HCT116 (cell line): ENCODE results near the gene ADORA3. TPM values are rescaled to one million over a fixed set of nuclear protein-coding genes. Genes with fewer than 3 reads are reported as not detected.
A peak's percentile ranks its signal among the peaks of the same experiment; 100 is the strongest.

Source experiments
- ATAC-seq: fragments of 200-7000 bp; cut with Tn5 transposase; 2 replicates; pipeline ENCODE4 v1.9.1; 2020; ENCODE audit warnings: mild to moderate bottlenecking, moderate library complexity
- BruUV-seq: library from RNA; stranded (reverse); fragments of 400-500 nt; replicated peaks from 2 replicates; lab custom pipeline; 2021; lab: Mats Ljungman, UMichigan
- CTCF ChIA-PET: fragments of 300-600 bp; sonication (Branson Sonifier 250); formaldehyde crosslinking; loops from one replicate; lab custom pipeline; 2021; ENCODE audit warnings: antibody characterized with exemption; lab: Charles Lee
- POLR2A ChIA-PET: fragments of 300-600, 350-600 bp; sonication (Branson Sonifier 250); formaldehyde crosslinking; loops from one replicate; lab custom pipeline; 2021; ENCODE audit warnings: antibody characterized with exemption; lab: Charles Lee
- RAD21 ChIA-PET, 2 experiments: fragments of 300-600 bp; sonication (Branson Sonifier 250); formaldehyde crosslinking; loops; one replicate each; lab custom pipeline; 2023; ENCODE audit warnings: low total read pairs in 2 of 2; ENCODE audit not compliant: uncharacterized antibody in 2 of 2, unreplicated experiment in 2 of 2, low non-redundant PET in 1 of 2; lab: Charles Lee
- DNase-seq: peaks from one replicate; pipeline ENCODE4 v3.0.0-alpha.2; 2010; ENCODE audit warnings: low read depth, low spot score
- H2AFZ ChIP-seq: fragments of 200-600 bp; shearing (Covaris generic), sonication (generic); 2 replicates; pipeline ENCODE4 v1.6.1; 2017; ENCODE audit warnings: low read depth, mixed run types, mixed read lengths, antibody characterized with exemption, low read length; ENCODE audit not compliant: poor library complexity, severe bottlenecking
- H3K27ac ChIP-seq: 2 replicates; pipeline ENCODE4 v1.5.1; 2012; ENCODE audit warnings: low read depth, low read length
- H3K27me3 ChIP-seq: fragments of 200-600 bp; sonication (generic); 2 replicates; pipeline ENCODE4 v1.6.1; 2016; ENCODE audit warnings: mixed run types, low read length, mixed read lengths; ENCODE audit not compliant: insufficient read depth
- H3K36me3 ChIP-seq, 2 experiments: fragments of 200-500 bp in 1 of 2; fragments of 200-600 bp in 1 of 2; sonication (Bioruptor generic) in 1 of 2; sonication (generic) in 1 of 2; 2 replicates each; pipeline versions ENCODE4 v1.5.1 to v1.6.1; 2014 to 2016; ENCODE audit warnings: low read length in 2 of 2, inconsistent platforms in 1 of 2, mixed read lengths in 1 of 2, mixed run types in 1 of 2; ENCODE audit not compliant: insufficient read depth in 2 of 2, control insufficient read depth in 1 of 2
- H3K4me1 ChIP-seq, 2 experiments: fragments of 200-600 bp in 1 of 2; sonication (generic) in 1 of 2; 2 replicates each; pipeline versions ENCODE4 v1.5.1 to v1.6.1; 2012 to 2017; ENCODE audit warnings: low read length in 2 of 2, inconsistent platforms in 1 of 2, mild to moderate bottlenecking in 1 of 2, mixed read lengths in 1 of 2, mixed run types in 1 of 2, moderate library complexity in 1 of 2; ENCODE audit not compliant: insufficient read depth in 2 of 2, control insufficient read depth in 1 of 2
- H3K4me2 ChIP-seq: fragments of 200-600 bp; sonication (generic); 2 replicates; pipeline ENCODE4 v1.6.1; 2017; ENCODE audit warnings: mixed run types, low read length, mixed read lengths
- H3K4me3 ChIP-seq, 2 experiments: fragments of 200-600 bp in 1 of 2; sonication (generic) in 1 of 2; replicated peaks in 1 of 2; 2 replicates each; pipeline ENCODE4 v1.5.1; 2011 to 2016; ENCODE audit warnings: low read length in 2 of 2, control low read depth in 1 of 2, low read depth in 1 of 2, mild to moderate bottlenecking in 1 of 2, mixed read lengths in 1 of 2, mixed run types in 1 of 2
- H3K79me2 ChIP-seq: fragments of 200-600 bp; sonication (generic); 2 replicates; pipeline ENCODE4 v1.6.1; 2017; ENCODE audit warnings: mild to moderate bottlenecking, mixed run types, low read length, moderate library complexity, mixed read lengths; ENCODE audit not compliant: insufficient read depth
- H3K9ac ChIP-seq: fragments of 200-600 bp; sonication (generic); 2 replicates; pipeline ENCODE4 v1.6.1; 2016; ENCODE audit warnings: low read length, mixed read lengths
- H3K9me2 ChIP-seq: fragments of 200-600 bp; sonication (generic), shearing (Covaris generic); 2 replicates; pipeline ENCODE4 v1.6.1; 2017; ENCODE audit warnings: mixed run types, mild to moderate bottlenecking, moderate library complexity; ENCODE audit not compliant: insufficient read depth
- H3K9me3 ChIP-seq, 2 experiments: fragments of 200-500 bp in 1 of 2; fragments of 200-600 bp in 1 of 2; sonication (Bioruptor generic) in 1 of 2; sonication (generic) in 1 of 2; 2 replicates each; pipeline ENCODE4 v1.6.1; 2014 to 2017; ENCODE audit warnings: low read length in 2 of 2, mixed read lengths in 2 of 2, inconsistent platforms in 1 of 2, low read depth in 1 of 2, mild to moderate bottlenecking in 1 of 2, mixed run types in 1 of 2, moderate library complexity in 1 of 2; ENCODE audit not compliant: control insufficient read depth in 1 of 2, insufficient read depth in 1 of 2
- H4K20me1 ChIP-seq: fragments of 200-600 bp; sonication (generic), shearing (Covaris generic); 2 replicates; pipeline ENCODE4 v1.6.1; 2017; ENCODE audit warnings: mixed run types, mild to moderate bottlenecking, moderate library complexity; ENCODE audit not compliant: insufficient read depth
- CBX3 ChIP-seq: IDR thresholded peaks from 2 replicates; pipeline ENCODE4 v1.6.1; 2012; ENCODE audit warnings: low read depth
- CEBPB ChIP-seq: IDR thresholded peaks from 2 replicates; pipeline ENCODE4 v1.6.1; 2012; ENCODE audit warnings: low read depth
- EGR1 ChIP-seq: IDR thresholded peaks from 2 replicates; pipeline ENCODE4 v1.6.1; 2012; ENCODE audit warnings: low read depth
- ELF1 ChIP-seq: IDR thresholded peaks from 2 replicates; pipeline ENCODE4 v1.6.1; 2012; ENCODE audit warnings: low read depth, borderline replicate concordance
- EZH2phosphoT487 ChIP-seq: fragments of 200-600 bp; IDR thresholded peaks from 2 replicates; pipeline ENCODE4 v1.6.1; 2018; ENCODE audit warnings: antibody characterized with exemption, borderline replicate concordance
- FOSL1 ChIP-seq: IDR thresholded peaks from 2 replicates; pipeline ENCODE4 v1.6.1; 2012; ENCODE audit warnings: low read depth
- JUND ChIP-seq: IDR thresholded peaks from 2 replicates; pipeline ENCODE4 v1.6.1; 2012
- POLR2A ChIP-seq: IDR thresholded peaks from 2 replicates; pipeline ENCODE4 v1.7.0; 2011; ENCODE audit warnings: borderline replicate concordance; ENCODE audit not compliant: insufficient read depth, insufficient read length; ENCODE audit errors: extremely low read depth
- POLR2AphosphoS5 ChIP-seq: IDR thresholded peaks from 2 replicates; pipeline ENCODE4 v1.6.1; 2011; ENCODE audit warnings: mild to moderate bottlenecking, low read depth, low read length, moderate library complexity
- RAD21 ChIP-seq: IDR thresholded peaks from 2 replicates; pipeline ENCODE4 v1.6.1; 2012; ENCODE audit warnings: low read depth, mild to moderate bottlenecking
- SP1 ChIP-seq: IDR thresholded peaks from 2 replicates; pipeline ENCODE4 v1.6.1; 2012; ENCODE audit warnings: low read depth
- SRF ChIP-seq: IDR thresholded peaks from 2 replicates; pipeline ENCODE4 v1.6.1; 2012; ENCODE audit warnings: low read depth
- TCF7L2 ChIP-seq: IDR thresholded peaks from 2 replicates; pipeline ENCODE4 v1.7.0; 2011; ENCODE audit warnings: borderline replicate concordance, inconsistent platforms; ENCODE audit not compliant: insufficient read depth, insufficient read length; ENCODE audit errors: extremely low read depth
- YY1 ChIP-seq: IDR thresholded peaks from 2 replicates; pipeline ENCODE4 v1.6.1; 2011; ENCODE audit warnings: low read length, low read depth, moderate library complexity, mild to moderate bottlenecking; ENCODE audit not compliant: insufficient replicate concordance; ENCODE audit errors: extremely low read depth
- ZFX ChIP-seq: fragments of 450-650 bp; IDR thresholded peaks from 2 replicates; pipeline ENCODE4 v1.6.1; 2017
- ZNF274 ChIP-seq: fragments of 200-500 bp; sonication (Bioruptor generic); IDR thresholded peaks from 2 replicates; pipeline ENCODE4 v1.6.1; 2014; ENCODE audit warnings: mild to moderate bottlenecking, low read depth, low read length, inconsistent platforms
- intact Hi-C: fragments of 100-400 bp; cut with micrococcal nuclease; formaldehyde crosslinking; loops from 2 replicates; pipeline ENCODE4 v1.10.0; 2022
- total RNA-seq: library from RNA; stranded (reverse); gene quantifications from one replicate; pipeline ENCODE4 v1.2.1, GENCODE V29; 2021; ENCODE audit not compliant: unreplicated experiment
- TF ChIP-seq, protein P1 (sequence below): IDR thresholded peaks from 2 replicates; pipeline ENCODE4 v1.6.1; 2012
- TF ChIP-seq, protein P2 (sequence below): IDR thresholded peaks from 2 replicates; pipeline ENCODE4 v1.6.1; 2011; ENCODE audit warnings: mild to moderate bottlenecking, low read length, moderate library complexity; ENCODE audit not compliant: insufficient replicate concordance; ENCODE audit errors: extremely low read depth

ADORA3 gene
- total RNA-seq, 1 experiment from 2014 or later: not detected

DNA sequence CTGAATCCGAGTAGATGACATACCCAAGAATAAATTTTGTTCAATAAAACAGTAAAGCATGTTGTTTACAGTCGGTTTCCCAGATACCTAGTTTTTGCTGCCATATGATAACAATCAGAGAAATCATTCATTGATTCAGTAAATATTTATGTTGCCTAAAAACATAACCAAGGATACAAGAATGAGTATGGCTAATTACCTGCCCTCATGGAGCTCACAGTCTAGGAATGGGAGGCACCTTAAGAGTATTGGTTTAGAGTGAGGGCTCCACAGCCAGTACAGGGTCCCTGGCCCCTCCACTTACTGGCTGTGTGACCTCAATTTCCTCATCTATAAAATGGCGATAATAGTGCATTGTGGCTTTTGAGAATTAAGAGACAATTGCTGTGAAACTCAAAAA lies 53.2 kb downstream of the ADORA3 start:
- Histone ChIP-seq H3K36me3 (peaks cover 13 to 34% of the 10 kb centered on the region in 2 experiments; a peak in 2 of 4 replicates), H2AFZ (no peak overlapping the region)

DNA sequence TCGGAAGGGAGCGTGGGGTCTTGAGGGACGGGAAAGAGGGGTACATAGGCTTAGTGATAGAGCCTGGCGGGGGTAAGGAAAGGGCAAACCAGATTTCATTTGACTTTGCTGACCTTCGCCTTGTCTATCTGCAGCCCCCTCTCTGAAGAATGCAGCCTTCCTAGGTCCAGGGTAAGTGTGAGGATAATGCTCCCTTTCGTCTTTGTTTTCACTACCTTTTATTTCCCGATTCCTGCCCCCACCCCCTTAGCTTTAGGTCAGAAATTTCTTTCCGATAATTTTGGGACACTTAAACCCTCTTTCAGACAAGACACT lies 53.8 kb downstream of the ADORA3 start:
- Histone ChIP-seq H3K79me2 (peaks cover 97% of the 10 kb centered on the region), H3K9me3 (no peaks in the 10 kb centered on the region), H3K4me1 (peaks cover 15 to 22% of the 10 kb centered on the region in 2 experiments), H3K9ac (peak overlapping the region; percentile 81), H3K4me2 (peak overlapping the region; percentile 79), H3K4me3 (peak overlapping the region; percentile 87 to 89), H2AFZ (no peak overlapping the region), H3K27ac (peak overlapping the region; percentile 77), H3K9me2 (no peaks in the 10 kb centered on the region), H3K27me3 (no peaks in the 10 kb centered on the region), H3K36me3 (peaks cover 16 to 40% of the 10 kb centered on the region in 2 experiments; a peak in 3 of 4 replicates), H4K20me1 (peaks cover 3% of the 10 kb centered on the region; the same call in 1 of the 2 replicates)
- RAD21 ChIA-PET: no interaction called here
- intact Hi-C loops: no loop called here
- ATAC-seq (no peak), DNase-seq (no peak)
- BruUV-seq: no TSS peak
- CTCF ChIA-PET: no interaction called here
- POLR2A ChIA-PET: interaction anchor here (1.1 kb wide), 1 partner anchor 229 kb away, joined by 3 read pairs; no protein-coding TSS in a partner anchor
- TF ChIP-seq CBX3 (no peak), RAD21 (no peak), SP1 (no peak), JUND (no peak), SRF (no peak), YY1 (no peak), ELF1 (no peak), POLR2AphosphoS5 (no peak), CEBPB (no peak), ZNF274 (no peak), ZFX (no peak), EZH2phosphoT487 (no peak), TCF7L2 (no peak), EGR1 (no peak), FOSL1 (no peak), POLR2A (no peak)
- TF ChIP-seq, protein P1, sequence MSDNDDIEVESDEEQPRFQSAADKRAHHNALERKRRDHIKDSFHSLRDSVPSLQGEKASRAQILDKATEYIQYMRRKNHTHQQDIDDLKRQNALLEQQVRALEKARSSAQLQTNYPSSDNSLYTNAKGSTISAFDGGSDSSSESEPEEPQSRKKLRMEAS: no peak
- TF ChIP-seq, protein P2, sequence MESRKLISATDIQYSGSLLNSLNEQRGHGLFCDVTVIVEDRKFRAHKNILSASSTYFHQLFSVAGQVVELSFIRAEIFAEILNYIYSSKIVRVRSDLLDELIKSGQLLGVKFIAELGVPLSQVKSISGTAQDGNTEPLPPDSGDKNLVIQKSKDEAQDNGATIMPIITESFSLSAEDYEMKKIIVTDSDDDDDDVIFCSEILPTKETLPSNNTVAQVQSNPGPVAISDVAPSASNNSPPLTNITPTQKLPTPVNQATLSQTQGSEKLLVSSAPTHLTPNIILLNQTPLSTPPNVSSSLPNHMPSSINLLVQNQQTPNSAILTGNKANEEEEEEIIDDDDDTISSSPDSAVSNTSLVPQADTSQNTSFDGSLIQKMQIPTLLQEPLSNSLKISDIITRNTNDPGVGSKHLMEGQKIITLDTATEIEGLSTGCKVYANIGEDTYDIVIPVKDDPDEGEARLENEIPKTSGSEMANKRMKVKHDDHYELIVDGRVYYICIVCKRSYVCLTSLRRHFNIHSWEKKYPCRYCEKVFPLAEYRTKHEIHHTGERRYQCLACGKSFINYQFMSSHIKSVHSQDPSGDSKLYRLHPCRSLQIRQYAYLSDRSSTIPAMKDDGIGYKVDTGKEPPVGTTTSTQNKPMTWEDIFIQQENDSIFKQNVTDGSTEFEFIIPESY: no peak

More for the DNA sequence above, 53.2 kb downstream of the ADORA3 start:
- Histone ChIP-seq H3K9me2 (no peaks in the 10 kb centered on the region), H3K79me2 (peaks cover 97% of the 10 kb centered on the region), H4K20me1 (peaks cover 3% of the 10 kb centered on the region; the same call in 1 of the 2 replicates), H3K4me2 (peak overlapping the region; percentile 79), H3K4me3 (peak overlapping the region; percentile 87 to 89), H3K27me3 (no peaks in the 10 kb centered on the region), H3K9ac (peak overlapping the region; percentile 81), H3K4me1 (peaks cover 15 to 22% of the 10 kb centered on the region in 2 experiments), H3K9me3 (no peaks in the 10 kb centered on the region), H3K27ac (peak overlapping the region; percentile 77; the same call in 1 of the 2 replicates)
- ChIA-PET CTCF (no interaction called here), RAD21 (no interaction called here), POLR2A (no interaction called here)
- no TSS peak for BruUV-seq
- intact Hi-C loops: no loop called here
- DNase-seq: no peak
- ATAC-seq: no peak
- TF ChIP-seq CBX3: 0 out of 2 replicates have a peak, but pooled peaks have one; percentile 30
- no peak for TF ChIP-seq SRF
- no peak for TF ChIP-seq JUND
- TF ChIP-seq EZH2phosphoT487: no peak
- no peak for TF ChIP-seq FOSL1
- no peak for TF ChIP-seq ZFX
- TF ChIP-seq CEBPB: no peak
- TF ChIP-seq ZNF274: no peak
